ENCODE measurements around the gene DLST.

DLST gene

GRCh38 chr14:74838166-74838565 is 43.5 kb upstream of the DLST start:
- Mint-ChIP-seq H3K9me3 (no peaks in the 10 kb centered on the region), H3K27ac (no peak overlapping the region), H3K27me3 (ENCODE audit: low read depth, poor library complexity) (no peaks in the 10 kb centered on the region), H3K4me3 (no peak overlapping the region), H3K36me3 (ENCODE audit: low read depth) (peaks cover 32% of the 10 kb centered on the region), H3K4me1 (no peaks in the 10 kb centered on the region)
- DNase-seq = no peak
- TF ChIP-seq, protein P1, sequence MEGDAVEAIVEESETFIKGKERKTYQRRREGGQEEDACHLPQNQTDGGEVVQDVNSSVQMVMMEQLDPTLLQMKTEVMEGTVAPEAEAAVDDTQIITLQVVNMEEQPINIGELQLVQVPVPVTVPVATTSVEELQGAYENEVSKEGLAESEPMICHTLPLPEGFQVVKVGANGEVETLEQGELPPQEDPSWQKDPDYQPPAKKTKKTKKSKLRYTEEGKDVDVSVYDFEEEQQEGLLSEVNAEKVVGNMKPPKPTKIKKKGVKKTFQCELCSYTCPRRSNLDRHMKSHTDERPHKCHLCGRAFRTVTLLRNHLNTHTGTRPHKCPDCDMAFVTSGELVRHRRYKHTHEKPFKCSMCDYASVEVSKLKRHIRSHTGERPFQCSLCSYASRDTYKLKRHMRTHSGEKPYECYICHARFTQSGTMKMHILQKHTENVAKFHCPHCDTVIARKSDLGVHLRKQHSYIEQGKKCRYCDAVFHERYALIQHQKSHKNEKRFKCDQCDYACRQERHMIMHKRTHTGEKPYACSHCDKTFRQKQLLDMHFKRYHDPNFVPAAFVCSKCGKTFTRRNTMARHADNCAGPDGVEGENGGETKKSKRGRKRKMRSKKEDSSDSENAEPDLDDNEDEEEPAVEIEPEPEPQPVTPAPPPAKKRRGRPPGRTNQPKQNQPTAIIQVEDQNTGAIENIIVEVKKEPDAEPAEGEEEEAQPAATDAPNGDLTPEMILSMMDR (IDR thresholded peaks at IDR 0.05) = no peak

GRCh38 chr14:74840603-74841030 is 41.1 kb upstream of the DLST start:
- peaks cover 28% of the 10 kb centered on the region for H3K36me3 Mint-ChIP-seq (ENCODE audit: low read depth)
- TF ChIP-seq, protein P1 (IDR thresholded peaks at IDR 0.05) = no peak
- H3K27ac Mint-ChIP-seq = no peak overlapping the region
- H3K9me3 Mint-ChIP-seq = no peaks in the 10 kb centered on the region
- no peak for DNase-seq
- peaks cover 8% of the 10 kb centered on the region for H3K4me1 Mint-ChIP-seq
- no peaks in the 10 kb centered on the region for H3K27me3 Mint-ChIP-seq (ENCODE audit: low read depth, poor library complexity)
- H3K4me3 Mint-ChIP-seq = no peak overlapping the region

DNA sequence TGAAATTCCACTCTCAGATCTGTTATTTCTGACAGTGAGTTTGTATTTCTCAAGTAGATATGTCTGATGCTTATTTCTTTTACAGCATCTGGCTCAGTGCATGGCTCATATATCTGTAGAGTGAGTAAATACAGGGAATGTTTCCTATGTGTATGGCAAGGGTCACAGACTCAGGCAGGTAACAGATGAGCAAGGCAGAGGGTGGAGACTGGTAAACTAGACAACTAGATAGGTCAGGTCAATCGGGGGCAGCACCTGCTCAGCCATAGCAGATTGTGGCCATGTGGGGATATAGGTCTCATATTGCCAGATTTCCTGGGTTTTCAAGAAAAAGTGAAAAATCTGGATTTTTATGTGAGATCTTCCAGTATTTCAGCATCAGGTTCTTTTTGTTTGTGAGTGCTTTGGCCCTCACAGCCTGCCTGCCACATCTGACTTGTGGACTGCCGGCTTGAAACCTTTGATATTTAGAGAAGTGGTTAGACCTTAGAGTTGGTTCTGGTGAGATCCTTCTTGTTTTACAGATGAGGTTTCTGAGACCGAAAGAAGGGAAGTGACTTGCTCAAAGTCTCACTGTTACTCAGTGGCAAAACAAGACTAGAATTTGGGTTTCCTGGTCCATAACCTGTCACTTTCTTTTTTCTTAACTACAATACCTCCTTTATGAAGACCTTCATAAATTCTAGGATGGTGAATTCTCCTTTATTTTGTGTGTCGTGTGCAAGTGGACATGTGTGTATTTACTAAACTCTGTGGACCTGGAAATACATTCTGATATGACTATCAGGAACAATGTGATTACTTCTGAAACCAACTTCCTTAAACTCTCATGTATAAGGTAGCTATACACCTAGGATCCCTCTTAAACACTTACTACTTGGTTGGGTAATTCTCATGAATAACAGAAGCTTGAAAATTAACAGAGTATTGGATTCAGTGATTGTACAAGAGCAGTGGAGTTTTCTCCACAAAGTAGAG is 40.2 kb upstream of the DLST start:
- Mint-ChIP-seq H3K9me3 (no peaks in the 10 kb centered on the region), H3K36me3 (ENCODE audit: low read depth) (peaks cover 24% of the 10 kb centered on the region), H3K27ac (no peak overlapping the region), H3K4me3 (no peak overlapping the region), H3K27me3 (ENCODE audit: low read depth, poor library complexity) (no peaks in the 10 kb centered on the region), H3K4me1 (peaks cover 15% of the 10 kb centered on the region)
- DNase-seq = no peak
- TF ChIP-seq, protein P1 (IDR thresholded peaks at IDR 0.05) = no peak

DNA sequence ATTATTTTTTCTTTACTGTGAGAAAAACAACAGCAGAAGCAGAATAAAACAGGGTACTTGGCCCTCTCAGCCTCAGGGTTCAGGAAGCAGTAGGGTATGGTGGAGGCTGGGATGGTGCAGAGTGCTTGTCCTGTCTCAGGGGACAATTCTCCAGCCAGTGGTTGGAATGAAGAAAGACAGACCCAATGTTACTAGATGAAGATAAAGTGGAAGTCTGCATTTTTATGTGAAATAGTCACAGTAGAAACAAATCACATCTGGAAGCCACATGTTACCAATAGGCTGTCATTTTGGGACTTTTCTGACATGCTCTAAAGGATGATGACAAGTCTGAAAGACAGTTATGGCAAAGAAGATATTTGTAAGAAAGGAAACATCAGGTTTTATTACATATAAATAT is 38.1 kb upstream of the DLST start:
- DNase-seq = no peak
- H3K27me3 Mint-ChIP-seq (ENCODE audit: low read depth, poor library complexity) = no peaks in the 10 kb centered on the region
- H3K36me3 Mint-ChIP-seq (ENCODE audit: low read depth) = peaks cover 14% of the 10 kb centered on the region
- no peak overlapping the region for H3K4me3 Mint-ChIP-seq
- H3K4me1 Mint-ChIP-seq = peaks cover 15% of the 10 kb centered on the region
- no peaks in the 10 kb centered on the region for H3K9me3 Mint-ChIP-seq
- no peak overlapping the region for H3K27ac Mint-ChIP-seq
- TF ChIP-seq, protein P1 (IDR thresholded peaks at IDR 0.05) = no peak

DNA sequence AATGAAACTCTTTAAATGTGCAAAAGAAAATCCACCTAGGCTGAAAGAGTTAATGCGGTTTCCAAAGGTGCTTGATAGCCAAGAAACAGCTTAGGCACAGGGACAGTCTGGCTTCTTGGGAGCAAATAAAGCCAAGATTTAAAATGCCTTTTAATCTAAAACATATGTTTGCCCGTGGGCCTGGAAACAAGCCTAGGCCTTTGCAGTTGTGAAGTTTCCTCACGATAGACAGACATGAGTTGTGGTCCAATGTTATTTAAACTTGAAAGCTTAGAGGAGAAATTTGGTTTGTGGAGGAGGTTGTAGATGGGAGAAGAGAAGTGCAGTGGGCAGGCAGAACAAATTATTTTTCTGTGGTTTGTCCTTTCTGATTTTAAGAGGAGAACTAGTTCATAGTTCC is 35.5 kb upstream of the DLST start:
- H3K27ac Mint-ChIP-seq = peak overlapping the region; percentile 3
- H3K4me1 Mint-ChIP-seq = peaks cover 15% of the 10 kb centered on the region
- no peak for DNase-seq
- H3K9me3 Mint-ChIP-seq = no peaks in the 10 kb centered on the region
- H3K27me3 Mint-ChIP-seq (ENCODE audit: low read depth, poor library complexity) = no peaks in the 10 kb centered on the region
- TF ChIP-seq, protein P1 (IDR thresholded peaks at IDR 0.05) = no peak
- peaks cover 3% of the 10 kb centered on the region for H3K36me3 Mint-ChIP-seq (ENCODE audit: low read depth)
- H3K4me3 Mint-ChIP-seq = no peak overlapping the region

Data from nephron progenitor cell (in vitro differentiated cells).